ENCODE measurements around the gene DLGAP1. TPM values are rescaled to one million over a fixed set of nuclear protein-coding genes. Genes with fewer than 3 reads are reported as not detected.
A peak's percentile ranks its signal among the peaks of the same experiment; 100 is the strongest.

DLGAP1 gene
- total and polyA plus RNA-seq, 2 of the 13 experiments (the other 11 are each of a cell fraction or from before 2014, with no cell fraction given) = 0.01 TPM; not detected in 1

GRCh38 chr18:3665780-3666525 lies 789.2 kb downstream of the DLGAP1 start (continued):
- no peak for TF ChIP-seq TIGD3 (CRISPR knock-in tag; IDR thresholded peaks at IDR 0.05; ENCODE audit: borderline replicate concordance)
- TF ChIP-seq YEATS2 (CRISPR knock-in tag; IDR thresholded peaks at IDR 0.05; ENCODE audit: borderline replicate concordance) = 0 out of 2 replicates have a peak, but pooled peaks have one; percentile 9
- TF ChIP-seq SMC3 (IDR thresholded peaks at IDR 0.05; ENCODE audit: low read length) = peak; percentile 98
- TF ChIP-seq ZBTB20 (CRISPR knock-in tag; IDR thresholded peaks at IDR 0.05; ENCODE audit: borderline replicate concordance, low read depth) = peak; percentile 48; the same call in 1 of the 2 replicates
- peak; percentile 56 for TF ChIP-seq HOXA3 (CRISPR knock-in tag; IDR thresholded peaks at IDR 0.05)
- TF ChIP-seq RCOR2 (CRISPR knock-in tag; IDR thresholded peaks at IDR 0.05) = peak; percentile 69
- no peak for TF ChIP-seq ZNF354B (CRISPR knock-in tag; IDR thresholded peaks at IDR 0.05)
- TF ChIP-seq FOXA1 (IDR thresholded peaks at IDR 0.05) = no peak
- peak; percentile 67; the same call in 1 of the 2 replicates for TF ChIP-seq FOXA1 (CRISPR knock-in tag; IDR thresholded peaks at IDR 0.05)
- TF ChIP-seq KDM3A (CRISPR knock-in tag; IDR thresholded peaks at IDR 0.05; ENCODE audit: low read depth) = 0 out of 2 replicates have a peak, but pooled peaks have one; percentile 17
- TF ChIP-seq MAFF (IDR thresholded peaks at IDR 0.05; ENCODE audit: low read depth, low read length) = peak; percentile 79
- TF ChIP-seq HOMEZ (CRISPR knock-in tag; IDR thresholded peaks at IDR 0.05; ENCODE audit: low read depth) = 0 out of 2 replicates have a peak, but pooled peaks have one; percentile 27
- TF ChIP-seq ZNF580 (CRISPR knock-in tag; IDR thresholded peaks at IDR 0.05; ENCODE audit: borderline replicate concordance, low read depth) = peak; percentile 28; the same call in 1 of the 2 replicates
- TF ChIP-seq KDM5A (IDR thresholded peaks at IDR 0.05; ENCODE audit: borderline replicate concordance, low read length) = peak; percentile 42; the same call in 1 of the 2 replicates
- no peak for TF ChIP-seq ZNF260 (CRISPR knock-in tag; IDR thresholded peaks at IDR 0.05; ENCODE audit: borderline replicate concordance, low read depth)
- TF ChIP-seq UBTF (CRISPR knock-in tag; IDR thresholded peaks at IDR 0.05) = peak; percentile 70
- 0 out of 2 replicates have a peak, but pooled peaks have one; percentile 8 for TF ChIP-seq ZNF652 (CRISPR knock-in tag; IDR thresholded peaks at IDR 0.05; ENCODE audit: borderline replicate concordance, low read depth)
- no peak for TF ChIP-seq ZNF678 (CRISPR knock-in tag; IDR thresholded peaks at IDR 0.05)
- TF ChIP-seq PRDM15 (CRISPR knock-in tag; IDR thresholded peaks at IDR 0.05) = peak; percentile 87
- peak; percentile 23; the same call in 1 of the 2 replicates for TF ChIP-seq NFYB (CRISPR knock-in tag; IDR thresholded peaks at IDR 0.05)

Measured in HepG2 (cell line).